K562 (cell line): ENCODE measurements around the gene ABCA7. TPM values are rescaled to one million over a fixed set of nuclear protein-coding genes. Genes with fewer than 3 reads are reported as not detected.
A peak's percentile ranks its signal among the peaks of the same experiment; 100 is the strongest.

Source experiments
- BRCA1 ChIP-seq, 2 experiments: fragments of 450-650 bp in 1 of 2; sonication (generic) in 1 of 2; formaldehyde crosslinking in 1 of 2; IDR thresholded peaks; 2 replicates each; pipeline versions ENCODE4 v1.5.0 to v1.6.1; 2017 to 2020; ENCODE audit warnings: mild to moderate bottlenecking in 1 of 2, missing genetic modification reagents in 1 of 2
- CBX8 ChIP-seq: fragments of 200-600 bp; sonication (generic); IDR thresholded peaks from 2 replicates; pipeline ENCODE4 v1.6.1; 2012; ENCODE audit warnings: borderline replicate concordance, mixed run types, low read depth, mild to moderate bottlenecking, moderate library complexity, mixed read lengths, low read length, control low read depth, inconsistent platforms; ENCODE audit not compliant: poor library complexity, severe bottlenecking; ENCODE audit errors: extremely low read depth
- CREM ChIP-seq: IDR thresholded peaks from 2 replicates; pipeline ENCODE4 v1.6.1; 2014; ENCODE audit warnings: antibody characterized with exemption, low read depth
- E2F3 ChIP-seq: fragments of 250-450 bp; sonication (Bioruptor Pico); IDR thresholded peaks from 2 replicates; pipeline ENCODE4 v1.4.0; 2020; ENCODE audit warnings: mild to moderate bottlenecking
- FOXK2 ChIP-seq, 2 experiments: fragments of 450-650 bp; IDR thresholded peaks in 1 of 2; conservative IDR thresholded peaks in 1 of 2; 2 replicates each; pipeline ENCODE4 v1.6.1; 2016; ENCODE audit warnings: low read depth in 2 of 2, mild to moderate bottlenecking in 1 of 2
- IRF2 ChIP-seq: sonication (generic); formaldehyde crosslinking; IDR thresholded peaks from 2 replicates; pipeline ENCODE4 v1.8.1; 2022; ENCODE audit warnings: mild to moderate bottlenecking, missing genetic modification reagents
- PHF8 ChIP-seq: fragments of 200-600 bp; sonication (generic); IDR thresholded peaks from 2 replicates; pipeline ENCODE4 v1.6.1; 2012; ENCODE audit warnings: mixed run types, mild to moderate bottlenecking, inconsistent platforms, low read length, moderate library complexity, borderline replicate concordance
- POLR2B ChIP-seq: fragments of 450-650 bp; IDR thresholded peaks from 2 replicates; pipeline ENCODE4 v1.6.1; 2018; ENCODE audit warnings: low read depth; ENCODE audit not compliant: partially characterized antibody
- POU5F1 ChIP-seq: fragments of 150-350 bp; IDR thresholded peaks from 2 replicates; pipeline ENCODE4 v1.6.1; 2014; ENCODE audit warnings: borderline replicate concordance, low read length, low read depth, mild to moderate bottlenecking; ENCODE audit not compliant: partially characterized antibody
- PURB ChIP-seq: sonication (generic); formaldehyde crosslinking; IDR thresholded peaks from 2 replicates; pipeline ENCODE4 v1.9.0; 2021; ENCODE audit warnings: low read depth, mild to moderate bottlenecking, missing genetic modification reagents
- RAD21 ChIP-seq, 2 experiments: fragments of 250-450 bp in 1 of 2; fragments of 450-650 bp in 1 of 2; sonication (Bioruptor Pico) in 1 of 2; formaldehyde crosslinking in 1 of 2; IDR thresholded peaks in 1 of 2; conservative IDR thresholded peaks in 1 of 2; 2 replicates each; pipeline versions ENCODE4 v1.4.0 to v1.8.0; 2020 to 2022; ENCODE audit warnings: mild to moderate bottlenecking in 2 of 2, moderate library complexity in 1 of 2
- SMARCE1 ChIP-seq: fragments of 450-650 bp; IDR thresholded peaks from 2 replicates; pipeline ENCODE4 v1.7.1; 2016; ENCODE audit warnings: mild to moderate bottlenecking
- SPI1 ChIP-seq: IDR thresholded peaks from 2 replicates; pipeline ENCODE4 v1.6.1; 2011; ENCODE audit warnings: low read depth, low read length, control low read depth, borderline replicate concordance
- TAF1 ChIP-seq: IDR thresholded peaks from 2 replicates; pipeline ENCODE4 v1.6.1; 2011; ENCODE audit warnings: mild to moderate bottlenecking, low read length, moderate library complexity; ENCODE audit not compliant: insufficient read depth, control insufficient read depth, severe bottlenecking; ENCODE audit errors: extremely low read depth
- ZNF134 ChIP-seq: fragments of 250-450 bp; sonication (Bioruptor Pico); conservative IDR thresholded peaks from 2 replicates; pipeline ENCODE4 v1.4.0; 2020
- ZSCAN29 ChIP-seq: fragments of 450-650 bp; IDR thresholded peaks from 2 replicates; pipeline ENCODE4 v1.6.1; 2017
- polyA plus RNA-seq, 8 experiments: library from polyadenylated mRNA; depleted of rRNA in 4 of 8; stranded (reverse) in 5 of 8; unstranded in 3 of 8; fragments of >200 nt; fragmentation: Nextera tagmentation in 2 of 8; fragmentation: Illumina TruSeq in 1 of 8; extraction: Ambion mirVana in 2 of 8; extraction: Trizol in 1 of 8; gene quantifications; 2 replicates each; pipeline versions ENCODE4 v1.2.1 to v1.2.3, GENCODE V29; 2011 to 2014; ENCODE audit warnings: inconsistent platforms in 1 of 8, missing spikeins in 1 of 8
- total RNA-seq, 7 experiments: library from RNA; depleted of rRNA in 6 of 7; stranded (reverse); fragments of >200 nt in 6 of 7; fragmentation: Illumina TruSeq in 2 of 7; extraction: Trizol in 2 of 7; gene quantifications; 2 replicates each; pipeline versions ENCODE4 v1.2.1 to v1.2.3, GENCODE V29; 2011 to 2021; ENCODE audit warnings: low replicate concordance in 1 of 7
- TF ChIP-seq, protein P1 (sequence below): fragments of 250-450 bp; sonication (Bioruptor Pico); IDR thresholded peaks from 2 replicates; pipeline ENCODE4 v1.8.0; 2021; ENCODE audit warnings: mild to moderate bottlenecking, moderate library complexity
- TF ChIP-seq, protein P2 (sequence below): fragments of 450-650 bp; formaldehyde crosslinking; conservative IDR thresholded peaks from 2 replicates; pipeline ENCODE4 v1.4.0; 2022; ENCODE audit warnings: mild to moderate bottlenecking, missing genetic modification characterization
- TF ChIP-seq, protein P3 (sequence below): sonication (generic); formaldehyde crosslinking; IDR thresholded peaks from 2 replicates; pipeline ENCODE4 v1.5.0; 2020; ENCODE audit warnings: missing genetic modification reagents
- TF ChIP-seq, protein P4 (sequence below): sonication (generic); formaldehyde crosslinking; IDR thresholded peaks from 2 replicates; pipeline ENCODE4 v1.8.0; 2022; ENCODE audit warnings: missing genetic modification reagents, mild to moderate bottlenecking, moderate library complexity, borderline replicate concordance
- TF ChIP-seq, protein P5 (sequence below): sonication (generic); formaldehyde crosslinking; IDR thresholded peaks from 2 replicates; pipeline ENCODE4 v1.8.0; 2023; ENCODE audit warnings: mild to moderate bottlenecking, missing genetic modification reagents

The ABCA7 gene
- total and polyA plus RNA-seq, 9 of the 15 experiments (the other 6 are each of a cell fraction or from before 2014, with no cell fraction given), result 2.3 to 96.1 (median 31.2) TPM

DNA sequence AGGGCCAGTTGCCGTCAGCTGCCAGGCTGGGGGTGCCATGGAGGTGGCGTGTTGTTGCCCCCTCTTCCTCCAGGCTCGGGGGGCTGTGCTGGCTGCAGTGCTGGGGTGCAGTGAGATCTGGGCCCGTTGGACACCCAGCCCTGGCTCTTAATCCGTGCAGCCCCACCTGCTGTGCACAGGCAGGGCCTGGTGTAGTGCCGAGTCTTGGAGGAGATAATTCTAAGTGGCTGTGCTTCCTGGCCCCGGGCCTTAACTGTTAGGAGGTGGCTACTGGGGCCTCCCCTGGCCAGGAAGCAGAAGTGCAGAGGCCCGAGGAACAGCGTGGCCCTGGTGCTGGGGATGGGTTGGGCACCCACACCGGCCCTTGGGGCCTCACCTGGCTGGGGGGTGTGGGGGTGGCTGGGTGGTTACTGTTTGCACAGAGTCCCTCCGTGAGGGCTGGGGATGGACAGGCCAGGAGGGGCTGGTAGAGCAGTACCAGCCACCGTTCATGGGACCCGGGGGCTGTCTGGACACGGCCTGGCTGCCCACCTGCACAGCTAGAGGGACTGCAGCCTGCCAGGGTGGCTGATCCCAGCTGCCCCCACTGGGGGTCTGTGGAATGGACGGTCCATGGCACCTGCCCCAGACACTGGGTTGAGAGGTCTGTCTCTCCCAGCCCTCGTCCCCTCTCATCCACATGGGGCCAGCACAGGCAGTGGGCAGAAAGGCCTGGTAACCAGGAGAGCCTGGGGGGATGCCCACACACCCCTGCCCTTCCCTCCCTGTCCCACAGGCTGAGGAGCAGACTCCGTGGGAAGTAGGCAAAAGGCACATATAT is 67.1 kb downstream of the ABCA7 start (continued):
- TF ChIP-seq SMARCE1 (no peak), PHF8 (no peak), POU5F1 (no peak), BRCA1 (IDR thresholded peaks at IDR 0.05) (no peak), BRCA1 (CRISPR knock-in tag; IDR thresholded peaks at IDR 0.05) (no peak), FOXK2 (conservative IDR thresholded peaks at IDR 0.05 in 1 of 2, IDR thresholded peaks at IDR 0.05 in 1 of 2; ENCODE audit: low read depth in 2 of 2) (no peak), CBX8 (no peak), POLR2B (peak; percentile 17), CREM (no peak), E2F3 (CRISPR knock-in tag) (no peak), ZNF134 (CRISPR knock-in tag) (no peak), IRF2 (CRISPR knock-in tag) (no peak), TAF1 (no peak), PURB (no peak), SPI1 (peak; percentile 30; the same call in 1 of the 2 replicates), ZSCAN29 (no peak), RAD21 (CRISPR knock-in tag; conservative IDR thresholded peaks at IDR 0.05 in 1 of 2, IDR thresholded peaks at IDR 0.05 in 1 of 2) (peak in 1 of 2 experiments; percentile 29; a peak in 1 of 4 replicates)
- TF ChIP-seq, protein P1, sequence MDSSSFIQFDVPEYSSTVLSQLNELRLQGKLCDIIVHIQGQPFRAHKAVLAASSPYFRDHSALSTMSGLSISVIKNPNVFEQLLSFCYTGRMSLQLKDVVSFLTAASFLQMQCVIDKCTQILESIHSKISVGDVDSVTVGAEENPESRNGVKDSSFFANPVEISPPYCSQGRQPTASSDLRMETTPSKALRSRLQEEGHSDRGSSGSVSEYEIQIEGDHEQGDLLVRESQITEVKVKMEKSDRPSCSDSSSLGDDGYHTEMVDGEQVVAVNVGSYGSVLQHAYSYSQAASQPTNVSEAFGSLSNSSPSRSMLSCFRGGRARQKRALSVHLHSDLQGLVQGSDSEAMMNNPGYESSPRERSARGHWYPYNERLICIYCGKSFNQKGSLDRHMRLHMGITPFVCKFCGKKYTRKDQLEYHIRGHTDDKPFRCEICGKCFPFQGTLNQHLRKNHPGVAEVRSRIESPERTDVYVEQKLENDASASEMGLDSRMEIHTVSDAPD (CRISPR knock-in tag), result no peak
- TF ChIP-seq, protein P2, sequence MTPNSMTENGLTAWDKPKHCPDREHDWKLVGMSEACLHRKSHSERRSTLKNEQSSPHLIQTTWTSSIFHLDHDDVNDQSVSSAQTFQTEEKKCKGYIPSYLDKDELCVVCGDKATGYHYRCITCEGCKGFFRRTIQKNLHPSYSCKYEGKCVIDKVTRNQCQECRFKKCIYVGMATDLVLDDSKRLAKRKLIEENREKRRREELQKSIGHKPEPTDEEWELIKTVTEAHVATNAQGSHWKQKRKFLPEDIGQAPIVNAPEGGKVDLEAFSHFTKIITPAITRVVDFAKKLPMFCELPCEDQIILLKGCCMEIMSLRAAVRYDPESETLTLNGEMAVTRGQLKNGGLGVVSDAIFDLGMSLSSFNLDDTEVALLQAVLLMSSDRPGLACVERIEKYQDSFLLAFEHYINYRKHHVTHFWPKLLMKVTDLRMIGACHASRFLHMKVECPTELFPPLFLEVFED, result no peak
- TF ChIP-seq, protein P3, sequence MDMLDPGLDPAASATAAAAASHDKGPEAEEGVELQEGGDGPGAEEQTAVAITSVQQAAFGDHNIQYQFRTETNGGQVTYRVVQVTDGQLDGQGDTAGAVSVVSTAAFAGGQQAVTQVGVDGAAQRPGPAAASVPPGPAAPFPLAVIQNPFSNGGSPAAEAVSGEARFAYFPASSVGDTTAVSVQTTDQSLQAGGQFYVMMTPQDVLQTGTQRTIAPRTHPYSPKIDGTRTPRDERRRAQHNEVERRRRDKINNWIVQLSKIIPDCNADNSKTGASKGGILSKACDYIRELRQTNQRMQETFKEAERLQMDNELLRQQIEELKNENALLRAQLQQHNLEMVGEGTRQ, result no peak
- TF ChIP-seq, protein P4, sequence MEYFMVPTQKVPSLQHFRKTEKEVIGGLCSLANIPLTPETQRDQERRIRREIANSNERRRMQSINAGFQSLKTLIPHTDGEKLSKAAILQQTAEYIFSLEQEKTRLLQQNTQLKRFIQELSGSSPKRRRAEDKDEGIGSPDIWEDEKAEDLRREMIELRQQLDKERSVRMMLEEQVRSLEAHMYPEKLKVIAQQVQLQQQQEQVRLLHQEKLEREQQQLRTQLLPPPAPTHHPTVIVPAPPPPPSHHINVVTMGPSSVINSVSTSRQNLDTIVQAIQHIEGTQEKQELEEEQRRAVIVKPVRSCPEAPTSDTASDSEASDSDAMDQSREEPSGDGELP (CRISPR knock-in tag), result 0 out of 2 replicates have a peak, but pooled peaks have one; percentile 12
- TF ChIP-seq, protein P5, sequence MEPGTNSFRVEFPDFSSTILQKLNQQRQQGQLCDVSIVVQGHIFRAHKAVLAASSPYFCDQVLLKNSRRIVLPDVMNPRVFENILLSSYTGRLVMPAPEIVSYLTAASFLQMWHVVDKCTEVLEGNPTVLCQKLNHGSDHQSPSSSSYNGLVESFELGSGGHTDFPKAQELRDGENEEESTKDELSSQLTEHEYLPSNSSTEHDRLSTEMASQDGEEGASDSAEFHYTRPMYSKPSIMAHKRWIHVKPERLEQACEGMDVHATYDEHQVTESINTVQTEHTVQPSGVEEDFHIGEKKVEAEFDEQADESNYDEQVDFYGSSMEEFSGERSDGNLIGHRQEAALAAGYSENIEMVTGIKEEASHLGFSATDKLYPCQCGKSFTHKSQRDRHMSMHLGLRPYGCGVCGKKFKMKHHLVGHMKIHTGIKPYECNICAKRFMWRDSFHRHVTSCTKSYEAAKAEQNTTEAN (CRISPR knock-in tag), result no peak
